Posterior vena cava (tissue), 2 donors: ENCODE measurements around the gene TLX3. TPM values are rescaled to one million over a fixed set of nuclear protein-coding genes. Genes with fewer than 3 reads are reported as not detected.
"Not testable (repeated sequence)": the region's sequence is repeated elsewhere in the genome, so short reads cannot be mapped to it uniquely, and the experiment has no call there.

Source experiments
- DNase-seq: peaks from one replicate; pipeline ENCODE4 v3.0.0-alpha.2; 2020; ENCODE audit warnings: low spot score
- intact Hi-C, 2 donors: fragments of 100-400 bp; cut with DNase I; formaldehyde crosslinking; loops; one replicate each; pipeline versions ENCODE4 v1.14.1 to v1.14.2; 2022 to 2023
- total RNA-seq, 2 donors: library from RNA; stranded (reverse); fragmentation: NEBNext Ultra II Directional; extraction: Animal tissue kit (Norgen Biotek cat#: 25700); gene quantifications; one replicate each; pipeline ENCODE4 v1.2.1, GENCODE V29; 2021
- donor health status: DM: yes; HTN: yes; CAD: no.
- donor health status: DM: yes; HTN: yes; CAD: no.

The TLX3 gene
- total RNA-seq, 2 donors from 2014 or later: not detected

DNA sequence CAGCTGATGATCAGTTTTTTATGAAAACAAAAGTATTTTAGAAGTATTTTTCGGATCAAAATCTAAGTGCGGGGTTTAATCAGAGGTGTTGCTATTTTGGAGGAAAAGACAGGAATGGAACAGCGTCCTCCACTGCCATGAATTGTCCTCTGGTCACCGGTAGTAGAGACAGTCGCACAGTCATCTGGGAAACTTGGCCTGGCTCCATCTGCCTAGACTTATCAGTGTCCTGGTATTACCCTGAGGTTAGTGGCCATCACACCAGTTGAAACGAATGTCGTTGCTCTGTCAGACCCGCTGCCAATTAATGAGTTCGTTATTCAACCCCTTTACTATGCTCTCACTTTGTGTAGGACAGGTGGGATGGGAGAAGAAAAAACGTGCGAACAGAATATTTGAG lies 8.2 kb downstream of the TLX3 start:
- intact Hi-C loops: no loop called here

DNA sequence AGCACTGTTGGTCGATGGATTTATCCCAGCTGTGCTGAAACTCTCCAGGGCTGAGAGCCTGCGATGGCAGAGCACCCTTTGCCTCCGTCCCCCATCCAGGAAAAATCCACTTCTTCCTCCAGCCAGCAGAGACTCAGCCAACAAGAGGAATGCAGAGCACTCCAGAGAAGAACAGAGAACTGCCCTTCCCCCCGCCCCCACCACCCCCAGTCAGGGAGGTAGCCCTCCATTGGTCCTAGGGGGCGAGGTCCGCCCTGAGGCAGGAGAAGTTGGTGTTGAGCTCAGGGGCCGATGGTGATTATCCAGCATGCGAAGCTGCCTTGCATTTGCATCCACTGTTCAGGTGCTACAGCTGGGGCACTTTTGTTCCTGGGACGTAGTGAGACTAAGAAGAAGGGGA lies 9.0 kb downstream of the TLX3 start:
- intact Hi-C loops: no loop called here
- no peak for DNase-seq

More for the DNA sequence above, 8.2 kb downstream of the TLX3 start:
- no peak for DNase-seq

DNA sequence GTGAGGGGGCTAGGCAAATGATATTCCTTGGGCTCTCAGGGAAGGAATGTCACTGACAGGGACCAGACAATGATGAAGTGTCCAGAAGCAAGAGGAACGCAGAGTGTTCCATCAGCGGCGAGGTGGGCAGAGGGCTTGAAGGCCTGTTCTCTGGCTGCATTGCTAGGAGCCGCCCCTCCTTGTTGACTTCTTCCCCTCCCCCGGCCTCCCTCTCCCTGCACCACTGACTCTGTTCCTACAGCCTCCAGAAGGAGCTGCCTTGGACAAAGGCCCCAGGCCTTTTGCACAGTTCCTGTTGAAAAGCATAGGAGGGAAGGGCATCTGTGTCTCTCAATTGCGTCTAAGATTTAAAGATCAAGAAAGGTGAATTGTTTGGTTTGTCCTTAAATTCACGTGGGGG lies 12.4 kb downstream of the TLX3 start:
- intact Hi-C loops: no loop called here
- DNase-seq: no peak

DNA sequence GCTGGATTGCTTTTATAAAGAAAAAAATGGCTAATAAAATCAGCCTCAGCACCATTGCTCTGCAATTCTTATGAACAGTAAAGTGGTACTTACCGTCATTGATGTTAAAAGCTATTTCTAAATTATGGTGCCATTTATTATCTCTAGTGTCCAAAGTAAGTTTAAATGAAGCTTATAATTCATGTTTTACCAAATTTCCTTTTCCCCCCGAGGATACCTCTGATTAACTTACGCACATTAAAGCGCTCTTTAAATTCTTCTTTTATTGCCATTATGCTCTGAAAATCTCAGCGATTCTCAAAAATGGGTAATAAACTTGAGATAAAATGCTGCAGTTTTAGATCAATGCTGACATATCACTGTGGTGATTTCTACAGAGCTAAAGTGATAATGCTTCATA lies 13.5 kb downstream of the TLX3 start:
- no peak for DNase-seq
- intact Hi-C loops: no loop called here

DNA sequence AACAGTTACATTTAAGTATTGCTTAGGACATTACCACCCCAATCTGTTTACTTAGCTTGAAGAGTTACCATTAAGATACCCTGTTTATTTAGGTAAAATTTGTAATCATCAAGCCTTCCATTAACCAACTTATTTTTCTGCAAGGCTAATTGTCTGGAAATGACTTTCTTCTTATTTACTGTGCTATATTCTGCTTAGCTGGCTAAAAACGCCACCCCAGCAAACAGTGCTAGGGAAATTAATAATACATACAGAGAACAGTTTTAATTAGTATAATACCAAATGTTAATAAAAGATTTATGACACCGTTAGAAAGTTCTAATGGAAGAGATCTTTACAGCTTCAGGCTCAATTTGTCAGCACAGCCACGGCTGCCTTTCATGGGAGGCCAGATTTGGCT lies 14.0 kb downstream of the TLX3 start:
- DNase-seq: no peak
- intact Hi-C loops: no loop called here

DNA sequence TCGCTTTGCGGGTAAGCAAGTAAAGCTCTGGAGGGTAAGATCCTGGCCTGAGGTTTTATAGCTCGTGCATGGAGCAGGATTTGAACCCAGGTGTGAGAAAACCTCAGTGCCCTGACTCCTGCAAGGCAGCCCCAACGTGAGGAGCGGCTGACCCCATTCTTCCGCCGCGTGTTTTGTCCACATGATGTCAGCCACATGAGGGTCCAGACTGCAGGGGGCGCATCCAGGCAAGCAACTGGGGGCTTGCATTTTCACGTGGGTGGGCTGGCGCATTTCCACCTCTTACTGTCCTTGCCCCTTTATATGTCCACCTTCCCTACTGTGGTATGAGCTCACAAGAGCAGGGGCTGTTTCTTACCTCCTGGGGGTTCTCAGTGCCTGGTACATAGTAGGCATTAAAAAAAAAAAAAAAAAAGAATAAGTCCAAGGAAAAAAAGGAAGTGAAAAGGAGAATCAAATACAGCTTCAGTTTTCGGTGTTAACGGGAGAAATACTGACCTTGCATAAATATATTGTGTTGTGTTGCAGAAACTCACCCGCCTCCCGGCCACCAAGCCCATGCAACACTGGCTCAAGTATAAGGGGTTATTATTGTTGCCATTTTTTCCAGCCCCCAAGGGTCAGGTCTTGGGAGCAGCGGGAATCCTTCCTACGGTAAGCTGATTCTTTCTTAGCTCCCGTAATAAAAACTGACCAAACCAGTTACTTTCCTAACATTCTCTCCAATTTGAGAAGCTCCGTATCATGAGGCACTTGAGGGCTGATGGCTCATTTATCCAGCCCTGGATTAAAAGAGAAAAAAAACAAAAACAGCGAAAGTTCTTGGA lies 15.0 kb downstream of the TLX3 start:
- DNase-seq: no peak
- intact Hi-C loops: no loop called here

DNA sequence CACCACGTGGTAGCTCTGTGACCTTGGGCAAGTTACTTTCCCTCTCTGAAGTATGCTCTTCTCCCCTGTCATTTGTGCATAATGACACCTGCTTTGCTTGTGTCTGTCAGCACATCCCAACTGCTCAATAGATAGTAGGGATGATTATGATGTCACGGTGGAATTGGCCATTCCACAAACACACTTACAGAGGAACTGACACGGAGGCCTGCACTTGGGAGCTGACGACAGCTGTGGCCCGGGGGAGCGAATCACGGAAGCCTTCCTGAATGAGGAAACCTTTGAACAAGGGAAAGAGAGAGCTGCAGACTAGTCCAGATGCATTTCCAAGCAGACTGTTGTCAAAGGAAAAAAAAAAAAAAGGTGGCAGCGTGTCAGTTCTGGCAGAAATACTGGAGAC lies 21.0 kb downstream of the TLX3 start:
- intact Hi-C loops: loop anchor here (5.0 to 10.0 kb wide), 2 partner anchors 123 to 125 kb away; no protein-coding TSS in a partner anchor
- DNase-seq: no peak

DNA sequence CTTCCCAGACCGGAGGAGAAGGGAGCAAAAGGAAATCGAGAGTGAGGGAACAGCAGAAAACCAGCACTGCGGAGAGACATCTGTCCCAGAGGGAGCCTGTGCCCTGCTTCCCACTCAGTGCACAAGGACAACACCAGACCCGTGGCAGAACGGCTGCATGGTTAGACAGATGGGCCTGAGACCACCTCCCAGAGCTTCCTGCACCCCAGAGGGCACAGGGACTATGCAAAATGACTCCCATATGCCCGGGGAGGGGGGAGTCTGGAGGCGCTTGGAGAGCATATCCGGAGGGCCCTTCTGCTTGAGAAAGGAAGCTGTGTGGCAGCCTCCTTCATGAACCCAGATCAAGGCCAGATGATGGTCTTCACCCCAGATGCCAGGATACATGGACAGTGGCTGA lies 26.6 kb downstream of the TLX3 start:
- intact Hi-C loops: loop anchor here in 1 of 2 donors (10.0 kb wide), 1 partner anchor 131 kb away; no protein-coding TSS in a partner anchor
- no peak for DNase-seq

DNA sequence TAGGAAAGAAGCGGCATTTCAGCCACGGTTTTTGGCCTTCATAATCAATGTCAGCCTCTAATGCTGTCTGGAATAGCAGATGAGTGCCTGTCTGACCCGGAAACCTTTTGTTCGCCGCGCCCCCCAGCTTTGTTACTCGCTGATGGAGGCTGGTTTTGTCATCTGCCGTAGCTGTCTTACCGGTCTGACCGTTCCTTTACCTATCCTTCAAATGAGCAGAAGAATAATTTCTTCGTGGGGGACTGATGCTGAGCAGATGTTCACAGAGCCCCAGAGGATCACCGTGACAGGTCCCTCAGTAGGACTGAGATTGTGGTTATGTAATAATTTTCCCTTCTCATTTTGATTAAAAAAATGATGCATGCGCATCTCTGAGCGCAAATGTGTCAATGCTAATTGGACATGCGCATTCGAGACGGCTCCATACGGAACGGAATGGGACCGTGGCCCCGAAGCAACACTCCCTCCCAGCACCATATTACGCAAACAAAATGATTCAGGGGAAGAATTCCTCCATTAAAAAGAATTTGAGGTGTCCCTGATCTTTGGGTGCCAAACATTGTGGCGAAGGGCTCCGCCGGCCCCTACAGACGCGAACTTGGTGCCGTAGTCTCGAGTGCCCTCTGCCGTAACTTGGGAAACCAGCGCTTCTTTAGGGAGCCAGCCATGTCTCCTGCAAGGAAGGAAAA lies 27.6 kb downstream of the TLX3 start:
- DNase-seq: no peak
- intact Hi-C loops: loop anchor here in 1 of 2 donors (10.0 kb wide), 1 partner anchor 132 kb away; no protein-coding TSS in a partner anchor

DNA sequence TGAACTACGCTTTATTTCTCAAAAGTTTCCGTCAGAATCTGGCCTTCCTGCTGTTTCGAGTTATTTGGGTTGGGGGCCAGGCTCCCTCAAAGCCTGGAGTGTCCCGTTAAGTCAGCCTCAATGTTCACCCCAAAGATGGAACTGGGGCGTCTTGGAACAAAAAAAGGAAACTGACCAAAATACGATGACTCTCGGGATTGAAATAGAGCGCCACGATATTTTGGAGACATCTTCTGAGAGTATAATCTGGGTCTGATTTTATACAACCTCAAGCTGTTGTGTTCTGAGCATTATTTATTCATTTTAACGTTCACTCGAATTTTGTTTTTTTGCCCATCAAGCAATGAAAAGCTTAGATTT lies 28.1 kb downstream of the TLX3 start:
- no peak for DNase-seq
- intact Hi-C loops: loop anchor here in 1 of 2 donors (10.0 kb wide), 1 partner anchor 132 kb away; no protein-coding TSS in a partner anchor

DNA sequence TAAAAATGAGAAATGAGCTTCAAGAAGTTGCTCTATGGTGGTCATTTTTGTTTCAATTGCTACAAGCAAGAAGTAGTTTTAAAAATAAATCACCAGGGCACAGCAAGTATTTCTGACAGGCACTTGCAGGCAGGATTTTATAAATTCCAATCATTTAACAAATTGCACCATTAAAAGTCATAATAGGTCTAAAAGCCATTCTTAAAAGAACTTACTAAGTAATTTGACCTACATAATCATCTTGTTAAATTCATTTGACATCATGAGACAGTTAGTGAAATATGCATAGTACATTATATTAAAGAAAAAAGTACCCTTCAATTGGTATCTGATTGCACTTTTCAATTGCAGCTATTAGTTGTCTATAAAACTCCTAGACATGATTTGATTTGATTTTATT lies 31.0 kb downstream of the TLX3 start:
- intact Hi-C loops: no loop called here
- no peak for DNase-seq

DNA sequence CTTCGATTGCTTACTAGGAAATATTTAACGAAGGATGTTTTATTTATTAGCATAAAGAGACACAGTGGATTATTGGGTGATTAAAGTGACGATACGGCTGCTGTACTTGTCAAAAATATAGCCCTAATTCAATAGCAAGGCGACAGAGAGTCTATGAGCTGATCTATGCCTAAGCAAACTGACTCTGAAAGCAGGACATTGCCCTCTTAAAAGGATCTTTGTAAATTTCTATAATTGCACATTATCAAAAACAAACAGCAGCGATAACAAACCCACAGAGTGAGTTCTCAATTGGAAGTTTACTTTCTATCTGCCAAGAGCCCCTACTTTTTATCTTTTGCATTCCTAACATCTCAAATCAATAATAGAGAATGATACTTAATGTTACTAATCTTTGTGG lies 31.4 kb downstream of the TLX3 start:
- intact Hi-C loops: no loop called here
- no peak for DNase-seq

DNA sequence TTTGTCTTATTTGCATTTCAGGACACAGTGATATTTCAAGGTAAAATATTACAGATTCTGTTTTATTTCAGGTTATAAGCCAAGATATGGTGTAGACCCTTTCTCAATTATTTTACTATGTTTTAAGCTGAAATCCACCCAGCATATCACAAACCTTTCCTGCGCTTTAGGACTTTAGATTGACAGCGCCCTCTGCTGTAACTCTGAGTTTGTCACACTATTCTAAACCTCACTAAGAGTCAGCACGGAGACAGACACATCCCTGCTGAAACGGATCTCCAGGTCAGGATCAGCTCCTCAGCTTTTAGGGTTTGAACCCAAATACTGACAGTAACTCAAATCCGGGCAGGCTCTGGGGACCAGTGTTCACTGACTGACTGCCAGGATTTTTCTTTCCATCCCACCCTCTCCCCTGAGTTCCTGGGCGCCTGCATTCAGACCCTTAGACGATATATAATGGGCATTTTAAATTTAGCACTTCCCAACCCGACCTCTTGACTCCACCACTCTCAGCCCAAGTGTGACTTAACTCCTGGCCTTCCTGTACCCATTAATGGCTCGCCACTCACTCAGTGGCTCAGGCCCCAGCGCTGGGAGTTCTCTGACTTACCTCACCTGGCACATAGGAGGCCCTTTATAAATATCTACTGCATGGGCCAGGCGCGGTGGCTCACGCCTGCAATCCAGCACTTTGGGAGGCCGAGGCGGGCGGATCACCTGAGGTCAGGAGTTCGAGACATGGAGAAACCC lies 33.5 kb downstream of the TLX3 start:
- no peak for DNase-seq
- intact Hi-C loops: no loop called here

DNA sequence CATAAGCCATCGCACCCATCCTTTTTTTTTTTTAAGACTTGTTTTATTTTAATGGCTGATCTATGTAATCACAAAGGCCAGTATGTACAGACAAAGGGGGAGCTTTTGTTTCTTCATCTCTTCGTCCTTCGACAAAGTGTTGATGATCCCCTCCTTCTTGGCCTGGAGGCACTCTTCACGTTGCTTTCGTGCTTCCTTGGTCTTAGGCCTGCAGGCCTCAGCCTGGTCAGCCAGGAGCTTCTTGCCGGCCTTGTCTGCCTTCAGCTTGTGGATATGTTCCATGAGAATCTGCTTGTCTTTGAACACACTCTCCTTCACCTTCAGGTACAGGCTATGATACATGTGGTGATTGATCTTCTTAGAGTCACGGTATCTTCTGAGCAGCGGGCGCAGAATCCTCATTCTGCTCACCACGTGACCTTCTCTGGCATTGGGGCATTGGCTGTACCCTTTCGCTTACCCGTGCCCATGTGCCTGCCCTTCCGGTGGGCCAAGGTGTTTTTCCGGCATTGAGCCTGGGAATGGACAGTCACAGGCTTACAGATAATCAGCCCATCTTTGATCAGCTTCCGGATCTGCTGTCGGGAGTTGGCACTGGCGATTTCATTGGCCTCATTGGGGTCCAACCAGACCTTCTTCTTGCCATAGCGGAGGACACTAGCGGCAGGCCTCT lies 36.0 kb downstream of the TLX3 start:
- no peak for DNase-seq

DNA sequence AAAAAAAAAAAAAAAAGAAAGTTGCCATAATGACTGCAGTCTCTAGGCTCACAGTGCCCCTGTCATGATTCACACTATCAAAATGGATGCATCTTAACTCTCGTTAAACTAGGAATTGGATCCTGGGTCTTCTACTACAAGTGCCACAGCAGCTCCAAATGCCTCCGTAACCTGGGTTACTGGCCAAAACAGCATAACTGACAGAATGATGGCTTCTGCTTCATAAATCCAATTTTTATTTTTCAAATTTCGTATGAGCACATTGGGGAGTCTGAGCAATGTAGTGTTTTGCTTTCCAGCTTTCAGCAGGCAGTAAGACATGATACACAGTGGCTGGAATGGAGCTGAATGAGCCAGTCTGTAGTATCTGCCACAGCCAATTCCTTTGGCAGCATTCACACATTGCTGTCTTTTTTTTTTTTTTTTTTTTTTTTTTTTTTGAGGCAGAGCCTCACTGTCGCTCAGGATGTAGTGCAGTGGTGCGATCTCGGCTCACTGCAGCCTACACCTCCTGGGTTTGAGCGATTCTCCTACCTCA lies 42.6 kb downstream of the TLX3 start:
- DNase-seq: no peak
- intact Hi-C loops: no loop called here

More for the DNA sequence above, 36.0 kb downstream of the TLX3 start:
- intact Hi-C loops: no loop called here

DNA sequence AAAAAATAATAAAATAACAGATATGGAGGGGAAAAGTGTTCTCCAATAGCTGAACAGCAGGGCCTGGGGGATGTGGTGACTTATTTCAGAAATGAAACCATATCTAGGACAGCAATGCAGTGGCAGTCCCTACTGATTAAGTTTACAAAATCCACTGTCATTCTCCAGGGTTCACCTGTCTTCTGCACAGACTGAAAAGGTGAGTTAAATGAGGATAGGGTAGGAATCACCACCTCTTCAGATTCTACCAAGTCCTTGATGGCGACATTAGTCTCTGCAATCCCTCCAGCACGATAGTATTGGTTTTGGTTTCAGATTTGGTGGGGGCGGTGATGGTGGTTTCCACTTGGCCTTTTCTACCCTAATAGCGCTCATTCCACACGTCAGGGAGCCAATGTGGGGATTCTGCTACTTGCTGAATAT lies 46.3 kb downstream of the TLX3 start:
- DNase-seq: no peak
- intact Hi-C loops: no loop called here

DNA sequence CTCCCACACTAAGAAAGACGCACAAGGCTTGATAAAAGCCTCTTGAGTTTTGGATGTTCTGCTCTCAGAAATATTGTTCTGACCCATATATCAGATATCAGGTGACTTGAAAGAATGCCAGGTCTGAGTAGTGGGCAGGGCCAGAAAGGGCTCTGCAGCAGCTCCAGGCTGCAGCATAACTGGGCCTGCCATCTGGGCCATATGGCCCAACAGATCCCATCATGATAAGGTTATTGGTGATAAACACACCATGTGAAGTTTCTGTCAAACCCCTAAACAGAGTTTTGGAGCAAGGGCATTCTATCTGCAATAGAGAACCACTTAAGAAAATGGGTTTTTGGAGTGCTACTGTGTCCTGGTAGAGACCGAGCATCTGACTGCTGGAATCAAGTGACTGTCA lies 48.8 kb downstream of the TLX3 start:
- intact Hi-C loops: no loop called here
- DNase-seq: no peak

DNA sequence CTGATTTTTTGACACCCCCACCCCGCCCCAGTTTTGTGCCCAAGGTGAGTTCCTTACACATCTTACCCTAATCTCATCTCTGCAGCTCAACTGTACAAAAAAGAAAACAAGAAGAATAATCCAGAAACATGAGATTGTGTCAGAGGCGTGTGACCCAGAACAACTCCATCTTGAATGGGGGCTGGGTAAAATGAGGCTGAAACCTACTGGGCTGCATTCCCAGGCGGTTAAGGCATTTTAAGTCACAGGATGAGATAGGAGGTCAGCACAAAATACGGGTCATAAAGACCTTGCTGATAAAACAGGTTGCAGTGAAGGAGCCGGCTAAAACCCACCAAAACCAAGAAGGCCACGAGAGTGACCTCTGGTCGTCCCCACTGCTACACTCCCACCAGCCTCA lies 52.1 kb downstream of the TLX3 start:
- intact Hi-C loops, DNase-seq: not testable (repeated sequence)
